ENCODE data around the gene KCNG2.
A peak's percentile ranks its signal among the peaks of the same experiment; 100 is the strongest.

The KCNG2 gene

DNA sequence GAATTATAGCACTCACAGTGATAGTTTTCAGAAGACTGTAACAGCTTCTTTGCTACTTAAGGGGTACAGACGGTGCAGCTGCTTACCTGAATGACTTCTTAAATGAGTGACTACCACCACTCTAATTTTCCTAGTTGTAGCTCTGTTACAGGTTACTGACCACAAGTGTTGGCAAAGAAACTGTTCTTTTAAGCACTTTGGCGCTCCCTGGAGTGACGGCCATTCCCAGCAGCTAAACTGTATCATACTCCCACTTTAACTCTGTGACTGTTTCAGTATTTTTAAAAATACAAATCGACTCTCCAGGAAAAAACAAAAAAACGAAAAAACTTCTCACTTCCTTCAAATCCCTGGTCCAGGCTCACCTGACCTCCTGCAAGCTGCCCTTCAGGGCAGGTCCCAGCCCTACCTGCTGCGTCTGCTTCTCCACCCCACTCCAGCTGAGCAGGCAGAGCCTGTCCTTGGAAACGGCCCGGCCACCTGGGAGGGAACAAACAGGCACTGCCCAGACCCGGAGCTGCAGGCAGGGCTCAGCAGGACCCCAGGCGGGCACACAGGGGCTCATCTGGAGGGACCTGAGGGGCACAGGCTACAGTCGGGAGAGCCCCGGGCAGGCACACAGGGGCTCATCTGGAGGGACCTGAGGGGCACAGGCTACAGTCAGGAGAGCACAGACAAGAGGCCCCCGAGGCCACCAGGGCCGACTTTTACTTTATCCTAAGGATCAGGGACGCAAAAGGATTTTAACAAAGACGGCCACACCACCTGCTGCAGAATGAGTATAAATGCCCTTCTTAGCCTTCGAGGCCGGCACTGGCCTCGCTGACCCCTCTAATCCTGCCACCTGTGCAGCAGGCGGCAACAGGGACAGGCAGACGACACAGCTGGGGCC lies 129.2 kb downstream of the KCNG2 start:
- peaks cover 4 to 6% of the 10 kb centered on the region in 2 donors for H3K9me3 ChIP-seq (ENCODE audit: control insufficient read depth in 2 of 2, low read length in 2 of 2)
- H3K36me3 ChIP-seq (ENCODE audit: control insufficient read depth in 2 of 2, insufficient read depth in 2 of 2, low read length in 2 of 2): peaks cover 18 to 39% of the 10 kb centered on the region in 2 donors
- no peak overlapping the region for H3K9ac ChIP-seq (ENCODE audit: low read depth in 1 of 2, low read length in 2 of 2)

DNA sequence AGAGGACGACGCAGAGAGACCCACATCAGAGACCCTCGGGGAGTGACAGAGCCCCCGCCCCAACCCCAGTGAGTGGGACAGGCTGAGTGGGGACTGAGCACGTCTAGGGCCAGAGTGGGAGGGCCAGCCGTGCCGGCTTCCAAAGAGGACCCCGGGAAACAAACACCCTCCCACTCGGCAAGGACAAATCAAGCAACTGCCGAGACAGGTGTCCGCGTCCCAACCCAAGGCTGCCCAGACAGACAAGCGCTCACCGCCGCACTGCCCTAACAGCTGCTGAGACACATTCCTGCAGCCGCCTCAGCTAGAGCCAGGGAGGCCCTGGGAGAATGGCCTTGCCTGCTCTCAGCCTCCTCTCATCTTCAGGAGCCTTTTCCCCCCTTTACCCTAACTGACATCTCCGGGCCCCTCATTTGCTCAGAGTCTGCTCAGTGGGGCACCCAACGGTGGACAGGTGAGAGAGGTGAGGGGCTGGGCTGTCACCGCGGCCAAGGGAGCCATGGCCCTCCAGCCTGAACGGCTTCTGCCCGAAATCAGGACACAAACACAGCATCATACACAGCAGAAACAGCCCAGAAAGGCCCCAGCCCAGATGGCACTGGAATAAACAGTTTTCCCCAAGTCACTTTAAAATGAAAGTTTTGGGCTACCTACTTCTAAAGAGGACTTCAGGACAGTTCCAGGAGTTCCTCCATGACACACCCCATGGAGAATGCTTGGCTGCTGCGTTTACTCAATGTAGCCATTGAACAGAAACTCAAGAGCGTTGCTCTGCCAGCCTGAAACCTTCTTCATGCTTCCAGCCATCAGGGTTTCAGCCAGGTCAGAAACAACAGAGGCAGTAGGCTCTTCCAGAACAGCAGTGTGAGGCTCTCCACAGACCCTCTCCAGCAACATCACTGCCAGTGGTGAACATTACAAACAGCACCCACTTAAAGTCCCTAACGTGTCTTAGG lies 130.1 kb downstream of the KCNG2 start:
- peaks cover 4 to 6% of the 10 kb centered on the region in 2 donors for H3K9me3 ChIP-seq (ENCODE audit: control insufficient read depth in 2 of 2, low read length in 2 of 2)
- no peak overlapping the region for H3K9ac ChIP-seq (ENCODE audit: low read depth in 1 of 2, low read length in 2 of 2)
- H3K27me3 ChIP-seq (ENCODE audit: control insufficient read depth in 2 of 2, insufficient read depth in 2 of 2, low read length in 2 of 2): no peaks in the 10 kb centered on the region
- no peaks in the 10 kb centered on the region for H3K4me1 ChIP-seq (ENCODE audit: control insufficient read depth in 2 of 2, insufficient read depth in 2 of 2, low read length in 2 of 2)
- peaks cover 17 to 34% of the 10 kb centered on the region in 2 donors for H3K36me3 ChIP-seq (ENCODE audit: control insufficient read depth in 2 of 2, insufficient read depth in 2 of 2, low read length in 2 of 2)
- H3K4me3 ChIP-seq (ENCODE audit: low read length in 2 of 2): no peak overlapping the region
- no peak overlapping the region for H3K27ac ChIP-seq (ENCODE audit: low read depth in 2 of 2, low read length in 2 of 2)

More for the DNA sequence above, 129.2 kb downstream of the KCNG2 start:
- H3K4me3 ChIP-seq (ENCODE audit: low read length in 2 of 2): no peak overlapping the region
- no peaks in the 10 kb centered on the region for H3K27me3 ChIP-seq (ENCODE audit: control insufficient read depth in 2 of 2, insufficient read depth in 2 of 2, low read length in 2 of 2)
- no peak overlapping the region for H3K27ac ChIP-seq (ENCODE audit: low read depth in 2 of 2, low read length in 2 of 2)
- no peaks in the 10 kb centered on the region for H3K4me1 ChIP-seq (ENCODE audit: control insufficient read depth in 2 of 2, insufficient read depth in 2 of 2, low read length in 2 of 2)

GRCh38 chr18:79928563-79928960 lies 130.8 kb downstream of the KCNG2 start:
- Histone ChIP-seq H3K27me3 (ENCODE audit: control insufficient read depth in 2 of 2, insufficient read depth in 2 of 2, low read length in 2 of 2) (no peaks in the 10 kb centered on the region), H3K36me3 (ENCODE audit: control insufficient read depth in 2 of 2, insufficient read depth in 2 of 2, low read length in 2 of 2) (peaks cover 17 to 37% of the 10 kb centered on the region in 2 donors), H3K9me3 (ENCODE audit: control insufficient read depth in 2 of 2, low read length in 2 of 2) (peaks cover 6% of the 10 kb centered on the region in 2 donors), H3K4me1 (ENCODE audit: control insufficient read depth in 2 of 2, insufficient read depth in 2 of 2, low read length in 2 of 2) (no peaks in the 10 kb centered on the region), H3K9ac (ENCODE audit: low read depth in 1 of 2, low read length in 2 of 2) (no peak overlapping the region), H3K27ac (ENCODE audit: low read depth in 2 of 2, low read length in 2 of 2) (no peak overlapping the region), H3K4me3 (ENCODE audit: low read length in 2 of 2) (no peak overlapping the region)

DNA sequence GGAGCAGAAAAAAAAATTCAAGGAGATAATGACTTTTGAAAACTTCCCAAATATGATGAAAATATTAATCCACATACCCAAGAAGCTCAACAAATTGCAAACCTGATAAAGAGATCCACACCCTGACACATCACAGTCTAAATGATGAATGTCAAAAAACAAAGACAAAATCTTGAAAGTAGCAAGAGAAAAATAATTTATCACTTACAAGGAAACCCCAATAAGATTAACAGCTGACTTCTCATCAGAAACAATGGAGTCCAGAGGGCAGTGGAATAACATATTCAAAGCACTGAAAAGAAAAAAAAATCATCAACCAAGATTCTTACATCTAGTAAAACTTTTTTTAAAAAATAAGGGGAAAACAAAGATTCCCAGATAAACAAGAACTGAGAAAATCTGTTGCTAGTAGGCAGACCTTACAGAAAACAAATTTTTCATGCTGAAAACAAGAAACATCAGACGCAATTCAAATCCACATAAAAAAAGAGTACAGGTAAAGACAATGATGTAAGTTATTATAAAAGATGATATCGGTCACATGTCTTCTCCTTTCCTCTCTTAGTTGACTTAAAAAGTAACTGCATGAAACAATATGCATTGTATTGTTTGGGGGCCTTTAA lies 132.4 kb downstream of the KCNG2 start:
- Histone ChIP-seq H3K9me3 (ENCODE audit: control insufficient read depth in 2 of 2, low read length in 2 of 2) (peaks cover 6% of the 10 kb centered on the region in 2 donors), H3K27me3 (ENCODE audit: control insufficient read depth in 2 of 2, insufficient read depth in 2 of 2, low read length in 2 of 2) (no peaks in the 10 kb centered on the region), H3K9ac (ENCODE audit: low read depth in 1 of 2, low read length in 2 of 2) (no peak overlapping the region), H3K27ac (ENCODE audit: low read depth in 2 of 2, low read length in 2 of 2) (no peak overlapping the region), H3K36me3 (ENCODE audit: control insufficient read depth in 2 of 2, insufficient read depth in 2 of 2, low read length in 2 of 2) (peaks cover 19 to 37% of the 10 kb centered on the region in 2 donors), H3K4me1 (ENCODE audit: control insufficient read depth in 2 of 2, insufficient read depth in 2 of 2, low read length in 2 of 2) (peaks cover 9 to 10% of the 10 kb centered on the region in 2 donors), H3K4me3 (ENCODE audit: low read length in 2 of 2) (no peak overlapping the region)

DNA sequence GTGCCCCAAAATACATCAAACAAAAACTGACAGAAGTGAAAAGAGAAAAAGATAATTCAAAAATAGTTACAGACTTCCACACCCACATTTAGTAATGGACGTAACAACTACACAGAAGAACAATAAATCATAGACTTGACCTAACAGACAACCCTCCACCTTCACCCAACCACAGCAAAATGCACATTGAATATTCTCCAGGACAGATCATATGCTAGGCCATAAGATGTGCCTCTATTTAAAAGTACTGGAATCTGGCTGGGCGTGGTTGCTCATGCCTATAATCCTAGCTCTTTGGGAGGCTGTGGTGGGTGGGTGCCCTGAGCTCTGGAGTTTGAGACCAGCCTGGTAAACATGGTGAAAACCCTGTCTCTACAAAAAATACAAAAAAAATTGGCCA lies 133.7 kb downstream of the KCNG2 start:
- H3K27ac ChIP-seq (ENCODE audit: low read depth in 2 of 2, low read length in 2 of 2): no peak overlapping the region
- no peaks in the 10 kb centered on the region for H3K27me3 ChIP-seq (ENCODE audit: control insufficient read depth in 2 of 2, insufficient read depth in 2 of 2, low read length in 2 of 2)
- H3K9me3 ChIP-seq (ENCODE audit: control insufficient read depth in 2 of 2, low read length in 2 of 2): peaks cover 6% of the 10 kb centered on the region in 2 donors
- H3K36me3 ChIP-seq (ENCODE audit: control insufficient read depth in 2 of 2, insufficient read depth in 2 of 2, low read length in 2 of 2): peaks cover 22 to 43% of the 10 kb centered on the region in 2 donors
- no peak overlapping the region for H3K9ac ChIP-seq (ENCODE audit: low read depth in 1 of 2, low read length in 2 of 2)
- no peak overlapping the region for H3K4me3 ChIP-seq (ENCODE audit: low read length in 2 of 2)
- H3K4me1 ChIP-seq (ENCODE audit: control insufficient read depth in 2 of 2, insufficient read depth in 2 of 2, low read length in 2 of 2): peaks cover 15 to 24% of the 10 kb centered on the region in 2 donors

GRCh38 chr18:79932907-79933306 lies 135.2 kb downstream of the KCNG2 start:
- Histone ChIP-seq H3K36me3 (ENCODE audit: control insufficient read depth in 2 of 2, insufficient read depth in 2 of 2, low read length in 2 of 2) (peaks cover 22 to 47% of the 10 kb centered on the region in 2 donors), H3K4me1 (ENCODE audit: control insufficient read depth in 2 of 2, insufficient read depth in 2 of 2, low read length in 2 of 2) (peaks cover 18 to 31% of the 10 kb centered on the region in 2 donors), H3K9ac (ENCODE audit: low read depth in 1 of 2, low read length in 2 of 2) (no peak overlapping the region), H3K27me3 (ENCODE audit: control insufficient read depth in 2 of 2, insufficient read depth in 2 of 2, low read length in 2 of 2) (no peaks in the 10 kb centered on the region), H3K4me3 (ENCODE audit: low read length in 2 of 2) (no peak overlapping the region), H3K9me3 (ENCODE audit: control insufficient read depth in 2 of 2, low read length in 2 of 2) (peaks cover 6% of the 10 kb centered on the region in 2 donors), H3K27ac (ENCODE audit: low read depth in 2 of 2, low read length in 2 of 2) (no peak overlapping the region)

- Histone ChIP-seq H3K9me3 (ENCODE audit: control insufficient read depth in 2 of 2, low read length in 2 of 2) (peaks cover 6% of the 10 kb centered on the region in 2 donors), H3K27ac (ENCODE audit: low read depth in 2 of 2, low read length in 2 of 2) (peak overlapping the region; percentile 59 to 72), H3K27me3 (ENCODE audit: control insufficient read depth in 2 of 2, insufficient read depth in 2 of 2, low read length in 2 of 2) (no peaks in the 10 kb centered on the region), H3K9ac (ENCODE audit: low read depth in 1 of 2, low read length in 2 of 2) (no peak overlapping the region), H3K36me3 (ENCODE audit: control insufficient read depth in 2 of 2, insufficient read depth in 2 of 2, low read length in 2 of 2) (peaks cover 19 to 38% of the 10 kb centered on the region in 2 donors), H3K4me3 (ENCODE audit: low read length in 2 of 2) (no peak overlapping the region), H3K4me1 (ENCODE audit: control insufficient read depth in 2 of 2, insufficient read depth in 2 of 2, low read length in 2 of 2) (peaks cover 18 to 37% of the 10 kb centered on the region in 2 donors)
Measured at GRCh38 chr18:79933765-79934164, 136.0 kb downstream of the KCNG2 start.

DNA sequence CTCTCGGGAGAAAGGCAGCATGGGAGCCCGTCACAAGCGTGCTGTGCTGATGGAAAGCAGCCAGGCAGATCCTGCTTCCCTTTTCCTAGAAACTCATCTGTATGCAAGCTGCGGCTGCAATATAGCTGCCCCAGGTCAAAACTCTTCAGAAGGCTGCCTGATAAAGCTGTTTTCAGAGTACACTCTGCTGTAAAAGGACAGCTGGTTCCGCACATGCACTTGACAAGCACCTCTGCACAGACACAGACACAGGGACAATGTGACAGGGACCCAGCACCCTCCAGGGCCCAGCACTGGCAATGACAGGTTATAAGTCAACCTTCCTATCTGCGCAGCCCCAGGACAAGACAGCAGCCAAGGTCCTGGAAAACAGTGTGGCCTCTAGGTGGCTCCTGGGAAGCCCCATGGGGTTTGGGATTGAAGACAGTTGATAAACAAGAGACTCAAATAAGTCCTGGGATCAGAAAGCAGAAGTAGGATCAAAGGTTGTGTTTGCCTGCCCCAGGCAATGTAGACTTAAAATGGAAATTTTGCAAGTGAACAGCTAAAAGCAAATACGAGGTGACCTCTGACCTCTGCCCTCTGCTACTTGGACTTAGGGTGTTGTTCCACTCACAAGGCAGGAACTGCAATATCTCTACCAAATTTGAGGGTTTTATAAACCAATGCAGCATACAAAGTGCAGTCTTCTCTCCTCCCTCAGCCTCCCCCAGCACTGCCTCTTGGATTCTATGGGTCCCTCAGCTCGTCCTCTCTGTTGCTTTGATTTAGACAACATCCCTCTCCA lies 136.8 kb downstream of the KCNG2 start:
- H3K36me3 ChIP-seq (ENCODE audit: control insufficient read depth in 2 of 2, insufficient read depth in 2 of 2, low read length in 2 of 2): peaks cover 12 to 32% of the 10 kb centered on the region in 2 donors
- H3K27me3 ChIP-seq (ENCODE audit: control insufficient read depth in 2 of 2, insufficient read depth in 2 of 2, low read length in 2 of 2): no peaks in the 10 kb centered on the region
- peak overlapping the region; percentile 59 to 72 for H3K27ac ChIP-seq (ENCODE audit: low read depth in 2 of 2, low read length in 2 of 2)

DNA sequence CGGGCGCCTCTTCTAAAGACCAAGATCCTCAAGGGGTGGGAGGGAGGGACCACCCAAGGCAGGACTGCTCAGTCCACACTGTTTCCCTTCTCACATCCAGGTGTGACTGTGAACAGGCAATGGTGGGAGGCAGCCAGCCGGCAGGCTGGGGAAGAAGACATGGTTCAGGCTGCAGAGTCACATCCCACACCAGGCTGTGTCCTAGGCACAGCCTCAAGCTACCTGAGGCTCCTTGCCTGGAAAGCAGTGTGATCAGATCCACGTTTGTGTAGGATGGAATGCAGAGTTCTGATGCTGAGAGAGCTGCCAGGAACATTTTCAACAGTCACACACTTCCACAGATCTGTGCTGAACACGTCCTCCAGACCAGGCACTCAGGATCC lies 137.4 kb downstream of the KCNG2 start:
- Histone ChIP-seq H3K4me1 (ENCODE audit: control insufficient read depth in 2 of 2, insufficient read depth in 2 of 2, low read length in 2 of 2) (peaks cover 18 to 37% of the 10 kb centered on the region in 2 donors), H3K27me3 (ENCODE audit: control insufficient read depth in 2 of 2, insufficient read depth in 2 of 2, low read length in 2 of 2) (no peaks in the 10 kb centered on the region), H3K9me3 (ENCODE audit: control insufficient read depth in 2 of 2, low read length in 2 of 2) (peaks cover 0 to 4% of the 10 kb centered on the region in 2 donors), H3K4me3 (ENCODE audit: low read length in 2 of 2) (no peak overlapping the region), H3K36me3 (ENCODE audit: control insufficient read depth in 2 of 2, insufficient read depth in 2 of 2, low read length in 2 of 2) (peaks cover 7 to 32% of the 10 kb centered on the region in 2 donors), H3K27ac (ENCODE audit: low read depth in 2 of 2, low read length in 2 of 2) (peak overlapping the region; percentile 59 to 72), H3K9ac (ENCODE audit: low read depth in 1 of 2, low read length in 2 of 2) (peak overlapping the region in 1 of 2 donors; percentile 49)

More for the DNA sequence above, 136.8 kb downstream of the KCNG2 start:
- Histone ChIP-seq H3K9ac (ENCODE audit: low read depth in 1 of 2, low read length in 2 of 2) (peak overlapping the region; percentile 32 to 37), H3K4me3 (ENCODE audit: low read length in 2 of 2) (peak overlapping the region; percentile 6 to 17), H3K9me3 (ENCODE audit: control insufficient read depth in 2 of 2, low read length in 2 of 2) (peaks cover 3 to 6% of the 10 kb centered on the region in 2 donors), H3K4me1 (ENCODE audit: control insufficient read depth in 2 of 2, insufficient read depth in 2 of 2, low read length in 2 of 2) (peaks cover 18 to 37% of the 10 kb centered on the region in 2 donors)

All from mucosa of rectum (tissue), 2 donors.